Measurements from ENCODE around the gene HOXA11.
A peak's percentile ranks its signal among the peaks of the same experiment; 100 is the strongest.

The HOXA11 gene

DNA sequence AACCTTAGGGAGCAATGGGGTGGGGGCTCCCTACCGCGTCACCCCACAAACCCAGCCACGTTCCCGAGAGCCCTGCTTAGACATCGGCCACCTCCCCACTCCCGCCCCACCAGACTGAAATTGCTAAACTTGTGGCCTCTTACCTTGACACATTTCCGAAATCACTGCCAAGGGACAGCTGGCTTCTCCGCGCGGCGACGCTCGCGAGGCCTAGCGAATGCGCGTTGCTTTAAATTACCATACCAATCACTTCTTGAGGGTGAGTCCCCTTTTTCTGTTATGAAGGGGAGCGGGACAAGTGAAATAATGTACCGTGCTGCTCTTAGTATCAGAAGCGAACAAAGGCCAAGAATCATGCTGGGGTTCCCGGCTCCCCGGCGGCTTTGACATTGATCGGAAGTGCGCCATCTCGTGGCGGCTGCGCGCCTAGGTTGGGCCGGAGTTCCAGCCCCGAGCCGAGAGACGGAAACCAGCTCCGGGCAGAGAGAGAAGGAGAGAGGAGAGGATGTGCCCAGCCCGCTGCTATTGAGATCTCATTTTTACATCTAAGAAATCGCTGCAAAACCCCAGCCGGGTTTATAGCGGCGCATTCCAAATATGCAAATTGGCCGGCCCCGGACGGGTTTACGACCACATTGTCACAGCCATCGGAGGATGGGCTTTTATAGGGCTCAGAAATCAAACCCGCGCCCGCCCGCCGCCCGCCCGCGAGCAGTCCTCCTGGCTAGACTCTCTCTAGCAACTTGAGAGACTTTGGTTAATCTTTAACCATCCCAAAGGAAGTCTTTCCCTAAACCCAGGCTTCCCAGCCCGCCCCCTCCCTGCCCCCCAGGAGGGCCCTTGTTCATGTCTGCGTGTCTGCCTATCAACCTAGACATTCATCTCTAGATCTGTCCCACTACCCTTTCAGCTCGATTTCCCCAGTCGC, 5.3 kb downstream of the HOXA11 start:
- peak; percentile 92 for DNase-seq

DNA sequence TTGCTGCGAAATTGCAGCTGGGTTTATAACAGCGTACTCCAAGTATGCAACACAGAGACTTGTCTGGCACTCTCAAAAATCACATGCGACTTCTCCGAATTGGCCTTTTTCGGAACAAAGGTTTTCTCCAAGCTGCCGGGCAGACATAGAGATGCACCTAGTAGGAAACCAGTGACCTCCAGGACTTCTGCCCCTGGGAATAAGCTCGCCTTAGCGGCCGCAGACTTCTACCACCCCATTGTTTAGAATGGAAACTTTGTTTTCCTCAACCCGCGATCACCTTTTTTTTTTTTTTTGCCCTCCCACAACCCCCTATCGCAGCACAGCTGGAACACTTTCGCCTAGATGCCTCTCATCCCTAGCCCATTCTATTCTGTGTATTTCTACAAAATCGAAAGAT, 6.0 kb downstream of the HOXA11 start:
- no peak for DNase-seq

DNA sequence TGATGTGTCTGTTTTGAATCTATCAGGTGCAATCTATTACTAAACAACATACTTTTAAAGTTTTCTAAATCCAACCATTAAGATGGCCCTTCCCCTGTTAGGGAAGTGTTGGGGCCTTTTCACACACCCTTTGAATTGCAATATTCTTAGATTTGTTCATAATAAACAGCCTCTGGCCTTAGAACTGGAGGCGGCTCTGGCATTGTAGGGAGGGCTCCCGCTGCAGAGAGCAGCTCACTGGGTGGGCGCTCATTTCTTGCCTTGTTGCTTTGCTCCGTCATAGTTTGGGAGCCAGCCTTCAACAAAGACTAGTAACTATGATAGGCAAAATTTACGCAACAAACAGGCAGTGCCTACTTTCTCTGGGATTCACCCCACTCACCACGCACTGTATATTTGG, 6.7 kb downstream of the HOXA11 start:
- no peak for DNase-seq

DNA sequence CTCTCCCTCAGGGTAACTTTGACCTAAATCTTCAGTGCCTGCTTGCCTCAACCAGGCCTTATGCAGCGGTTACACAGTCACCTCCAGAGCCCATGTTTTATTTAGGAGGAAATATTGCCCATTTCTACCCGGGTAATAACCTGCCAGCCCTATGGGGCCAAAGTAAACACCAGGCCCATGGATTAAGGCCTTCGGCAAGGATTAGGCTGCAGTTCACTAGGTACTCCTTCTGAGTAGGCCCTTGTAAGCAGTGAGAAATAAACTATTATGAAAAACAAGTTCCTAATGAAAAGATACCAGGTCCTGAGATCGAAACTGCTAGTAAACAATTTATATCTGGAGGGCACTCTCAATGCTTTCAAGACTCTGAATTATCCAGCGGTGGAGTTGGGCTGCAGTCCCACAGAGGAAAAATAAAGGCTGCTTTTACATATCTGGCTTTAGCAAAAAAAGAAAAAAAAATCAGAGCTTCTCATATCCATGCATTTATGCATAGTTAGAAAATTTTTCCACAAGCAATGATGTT, 7.2 kb downstream of the HOXA11 start:
- DNase-seq: no peak

DNA sequence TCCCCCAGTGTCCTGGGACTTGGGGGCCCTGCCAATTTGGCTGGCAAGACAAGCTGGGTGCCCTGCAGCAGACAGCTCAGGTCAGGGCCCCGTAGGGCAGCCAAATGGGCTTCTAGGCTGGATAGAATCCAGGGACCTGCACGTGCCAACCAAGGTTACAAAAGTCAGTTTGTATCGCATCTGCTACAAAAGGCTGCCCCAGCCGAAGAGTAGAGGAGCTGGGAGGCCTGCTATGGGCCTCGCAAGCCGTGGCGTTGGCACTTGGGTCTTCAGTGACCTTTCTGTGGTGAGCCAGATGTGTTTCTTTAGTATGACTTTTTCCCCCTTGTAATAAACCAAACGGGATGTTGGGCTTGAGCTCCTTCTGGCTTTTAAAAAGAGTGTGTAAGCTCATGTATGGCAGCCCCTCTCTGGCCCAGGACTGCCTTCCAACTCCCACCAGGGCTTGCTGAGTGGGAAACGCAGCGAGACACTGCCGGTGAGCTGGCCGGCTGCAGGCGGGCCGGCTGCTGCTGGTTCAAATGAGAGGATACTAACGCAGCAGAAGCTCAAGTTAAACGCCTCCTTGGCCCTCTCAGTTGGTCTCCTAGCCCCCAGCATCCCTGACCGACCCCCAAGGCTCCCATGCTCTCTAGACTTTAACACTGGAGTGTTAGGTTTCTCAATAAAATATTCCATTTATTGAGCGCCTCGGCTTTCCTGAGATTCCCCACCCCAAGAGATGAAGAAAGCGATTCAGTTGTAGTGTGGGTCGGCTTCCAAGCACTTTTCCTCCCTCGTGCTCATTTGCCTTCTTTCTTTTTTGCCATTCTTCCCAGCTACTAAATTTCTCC, 7.9 kb downstream of the HOXA11 start:
- DNase-seq: no peak

DNA sequence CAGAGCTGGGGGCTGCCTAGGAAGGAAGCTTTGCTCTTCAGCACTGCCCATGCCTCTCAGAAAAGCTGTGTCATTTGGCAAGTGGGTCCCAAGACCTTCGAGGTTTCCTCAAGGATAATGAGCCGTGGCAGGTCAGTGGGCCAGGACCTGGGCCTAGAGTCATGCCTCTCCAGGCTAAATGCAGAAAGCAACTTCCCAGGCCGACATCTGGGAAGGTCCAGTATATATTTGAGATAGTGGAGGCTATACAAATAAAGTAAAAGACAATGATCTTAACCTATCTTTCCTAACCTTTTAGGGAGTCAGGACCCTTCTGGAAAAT, 8.5 kb downstream of the HOXA11 start:
- no peak for DNase-seq

DNA sequence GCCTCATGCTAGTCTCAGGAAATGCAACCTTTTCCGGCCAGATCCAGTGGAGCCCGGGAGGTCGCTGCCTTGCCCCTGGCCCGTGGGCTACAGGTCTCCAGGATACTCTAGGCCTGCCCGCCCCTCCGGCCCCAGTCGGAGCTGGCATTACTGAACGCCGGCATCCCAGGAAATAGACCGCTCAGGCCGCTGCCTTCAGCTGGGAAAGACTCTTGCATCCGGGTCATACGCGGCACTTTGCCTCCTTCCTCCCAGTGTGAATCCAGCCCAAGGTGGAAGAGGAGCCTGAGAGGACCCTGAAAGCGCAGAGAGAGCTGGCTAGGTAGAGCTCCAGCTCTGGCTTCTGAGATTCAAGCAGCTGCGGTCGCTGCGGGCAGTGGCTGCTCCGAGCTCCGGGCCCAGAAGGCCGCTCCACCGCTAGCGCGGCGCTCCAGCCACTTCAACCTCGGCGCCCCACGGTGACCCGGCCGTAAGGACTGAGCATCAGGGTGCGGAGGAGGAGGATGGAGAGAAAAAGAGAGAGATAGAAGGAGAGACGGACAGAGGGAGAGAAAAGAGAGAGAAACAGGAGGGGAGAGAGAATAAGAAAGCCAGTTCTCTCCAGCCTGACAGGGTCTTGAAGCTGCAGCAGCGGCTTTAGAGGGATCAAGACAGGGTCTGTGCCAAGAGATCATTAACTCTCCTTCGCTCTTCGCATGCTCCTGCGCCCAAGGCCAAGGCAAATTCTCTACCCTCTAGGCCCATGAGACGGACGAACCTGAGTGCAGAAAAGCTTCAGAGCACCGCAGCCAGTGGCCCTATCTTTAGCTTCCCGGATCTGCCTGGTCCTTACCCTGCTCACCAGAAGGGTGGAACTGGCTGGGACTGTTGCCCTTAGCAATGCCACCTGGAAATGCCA, 9.2 kb downstream of the HOXA11 start:
- no peak for DNase-seq

DNA sequence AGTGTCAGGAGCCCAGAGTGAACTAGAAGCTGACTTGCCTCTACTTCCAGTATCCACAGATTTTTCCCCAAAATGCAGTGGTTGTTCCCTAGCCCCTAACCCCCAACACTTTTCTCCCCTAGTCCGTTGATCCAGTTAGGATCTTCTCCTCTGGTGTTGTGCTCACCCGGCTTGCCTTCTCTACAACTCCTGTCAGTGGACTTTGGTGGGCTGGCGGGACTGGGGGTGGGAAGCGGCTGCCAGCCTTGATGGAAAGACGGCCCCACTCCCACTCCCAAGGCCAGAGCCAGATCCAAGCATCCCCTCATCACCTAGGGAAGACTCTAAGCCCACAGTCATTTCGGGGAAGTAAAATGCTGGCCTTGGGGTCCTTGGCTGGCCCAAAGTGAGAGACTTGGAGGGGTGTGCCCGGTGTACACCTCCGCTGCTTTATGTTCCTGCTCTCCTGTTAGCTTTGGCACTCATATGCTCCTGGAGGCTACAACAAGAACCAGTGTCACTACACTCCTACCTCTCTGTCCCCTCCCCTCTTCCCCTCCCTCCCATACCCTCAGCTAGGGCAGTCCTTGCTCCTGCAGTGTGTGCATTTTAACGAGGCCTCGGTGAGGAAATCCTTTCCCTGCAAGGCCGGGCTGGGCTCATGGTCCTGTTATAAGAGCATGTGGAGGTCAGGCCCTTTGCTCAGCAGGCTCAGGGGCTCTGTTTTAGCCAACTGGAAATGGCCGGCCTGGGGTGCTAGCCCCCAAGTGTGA, 10.0 kb downstream of the HOXA11 start:
- no peak for DNase-seq

DNA sequence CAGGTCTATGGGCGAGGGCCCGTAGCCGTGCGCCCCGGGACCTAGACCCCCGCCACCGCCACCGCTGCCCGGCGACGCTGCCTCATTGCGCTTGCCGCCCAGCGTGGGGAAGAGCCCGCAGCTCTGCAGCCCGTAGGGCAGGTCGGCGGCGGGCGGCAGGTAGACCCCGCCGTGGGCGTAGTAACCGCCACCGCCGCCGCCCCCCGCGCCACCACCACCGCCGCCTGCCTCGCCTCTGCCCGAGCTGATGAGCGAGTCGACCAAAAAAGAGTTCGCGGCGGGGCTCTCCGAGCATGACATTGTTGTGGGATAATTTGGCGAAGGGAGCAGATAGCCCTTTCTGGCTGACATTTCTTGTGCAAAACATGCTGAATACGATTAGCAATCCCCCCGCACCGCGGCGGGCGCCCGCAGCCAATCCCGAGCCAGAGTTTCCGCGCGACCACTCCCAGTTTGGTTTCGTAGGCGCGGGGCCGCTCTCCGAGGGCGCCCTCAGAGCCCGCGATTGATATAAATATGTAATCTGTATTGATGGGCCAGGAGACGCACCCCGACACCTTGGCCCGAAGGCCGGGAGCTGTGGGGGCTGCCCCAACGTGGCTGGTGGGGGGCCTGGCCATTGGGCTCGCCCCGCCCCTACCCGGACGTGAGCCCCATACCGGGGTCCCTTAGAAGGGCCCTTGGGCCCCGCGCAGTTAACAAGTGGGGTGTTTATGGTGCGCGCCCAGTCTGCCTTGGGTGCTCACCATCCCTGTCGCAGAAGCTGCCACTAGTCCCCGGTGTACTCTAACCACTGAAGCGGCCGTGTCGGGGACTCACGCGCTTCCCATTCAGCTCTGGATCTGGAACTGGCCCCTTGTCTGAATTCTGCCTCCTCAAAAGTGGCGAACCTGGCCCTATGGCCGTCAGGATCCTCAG, 10.8 kb downstream of the HOXA11 start, which contains the start of gene HOXA10:
TSS of gene HOXA10 (minus strand) at position 365 of the 918 bp plus-strand sequence. CDS start at position 351, 14 bp downstream.
- no peak for DNase-seq

DNA sequence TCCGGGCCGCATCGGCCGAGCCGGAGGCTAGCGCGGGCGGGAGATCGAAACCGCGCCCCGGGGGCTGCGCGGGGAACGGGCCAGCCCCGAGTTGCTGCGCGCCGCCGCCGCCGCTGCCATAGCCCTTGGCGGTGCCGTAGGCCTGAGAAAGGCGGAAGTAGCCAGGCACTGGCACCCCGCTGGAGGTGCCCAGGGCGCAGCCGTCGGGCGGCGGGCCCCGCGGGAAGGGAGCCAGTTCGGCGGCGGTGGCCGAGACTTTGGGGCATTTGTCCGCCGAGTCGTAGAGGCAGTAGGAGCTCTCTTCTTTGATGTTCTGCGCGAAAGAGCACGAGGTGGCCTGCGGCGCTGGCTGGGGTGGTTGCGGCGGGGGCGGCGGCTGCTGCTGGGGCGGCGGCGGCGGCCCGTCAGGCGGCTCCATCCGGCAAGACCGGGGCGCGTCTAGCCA, 11.5 kb downstream of the HOXA11 start:
- no peak for DNase-seq

DNA sequence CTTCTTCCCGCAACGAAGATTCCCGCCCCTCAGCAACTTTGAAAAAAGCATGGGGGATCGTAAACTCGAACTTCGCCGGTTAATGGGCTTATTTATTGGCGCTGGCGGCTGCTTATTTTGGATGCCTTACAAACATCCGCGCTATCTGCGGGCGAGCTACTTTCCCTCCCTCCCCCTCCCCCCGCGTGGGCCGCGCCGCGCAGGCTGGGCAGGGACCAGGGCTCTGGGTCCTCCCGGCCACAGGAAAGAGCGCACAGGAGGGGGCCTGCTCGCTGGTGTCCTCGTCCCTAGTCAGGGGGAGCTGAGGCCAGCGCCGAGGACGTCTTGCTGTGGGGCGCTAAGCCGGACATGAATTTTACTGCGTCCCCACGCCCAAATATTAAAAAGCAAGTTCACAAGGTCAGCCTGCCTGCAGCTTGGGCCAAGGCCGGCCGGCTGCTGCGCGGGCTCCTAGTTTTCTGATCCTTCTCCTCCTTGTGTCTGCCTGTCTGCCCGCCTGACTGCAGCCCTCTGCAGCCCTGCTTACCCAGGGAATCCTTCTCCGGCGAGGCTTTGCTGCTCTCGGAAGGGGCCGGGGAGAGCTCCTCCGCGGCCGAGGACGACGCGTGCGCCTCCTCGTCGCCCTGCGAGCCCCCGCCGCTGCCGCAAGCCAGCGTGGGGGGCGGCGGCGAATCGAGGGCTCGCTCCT, 12.1 kb downstream of the HOXA11 start:
- peak; percentile 70 for DNase-seq

DNA sequence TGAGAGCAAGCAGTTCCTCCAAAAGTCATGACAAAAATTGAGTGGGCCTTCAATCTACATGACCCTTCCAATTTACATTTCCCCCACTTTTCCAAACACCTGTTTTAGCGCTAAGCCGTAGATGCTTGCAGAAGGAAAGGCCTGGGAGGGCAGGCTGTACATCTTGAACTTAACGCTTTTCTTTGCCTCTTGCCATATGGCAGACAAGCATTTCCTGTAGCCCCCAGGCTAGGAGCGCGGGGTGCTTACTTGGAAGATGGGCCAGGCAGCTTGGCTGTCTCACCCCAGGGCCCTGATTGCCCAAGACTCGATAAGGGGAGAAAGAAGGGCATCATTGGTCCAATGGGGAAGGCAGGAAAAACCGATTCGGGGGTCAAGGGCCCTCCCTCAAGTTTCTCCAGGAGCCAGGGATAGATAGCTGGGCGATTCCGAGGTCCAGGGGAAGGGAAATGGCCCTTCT, 12.7 kb downstream of the HOXA11 start:
- DNase-seq: no peak

DNA sequence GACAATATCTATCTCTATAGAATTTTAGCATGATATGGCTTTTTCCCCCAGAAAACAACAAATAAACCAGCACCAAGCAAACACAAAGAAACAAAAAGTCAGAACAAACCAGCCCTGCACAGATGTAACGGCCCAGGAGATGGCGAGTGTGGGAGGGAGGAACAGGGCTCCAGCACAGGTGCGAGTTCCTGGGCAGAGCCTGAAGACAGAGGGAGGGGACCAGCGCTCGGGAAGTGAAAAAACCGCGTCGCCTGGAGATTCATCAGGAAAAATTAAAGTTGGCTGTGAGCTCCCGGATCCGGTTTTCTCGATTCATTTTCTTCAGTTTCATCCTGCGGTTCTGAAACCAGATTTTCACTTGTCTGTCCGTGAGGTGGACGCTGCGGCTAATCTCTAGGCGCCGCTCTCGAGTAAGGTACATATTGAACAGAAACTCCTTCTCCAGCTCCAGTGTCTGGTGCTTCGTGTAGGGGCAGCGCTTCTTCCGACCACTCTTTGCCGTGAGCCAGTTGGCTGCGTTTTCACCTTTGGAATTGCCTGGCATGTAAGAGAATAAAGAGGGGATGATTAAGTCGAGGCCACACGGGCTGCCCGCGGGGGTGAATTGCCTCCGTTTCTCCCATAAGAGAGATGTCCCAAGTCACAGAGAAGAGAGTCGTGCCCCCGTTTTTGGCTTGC, 13.3 kb downstream of the HOXA11 start:
- no peak for DNase-seq

DNA sequence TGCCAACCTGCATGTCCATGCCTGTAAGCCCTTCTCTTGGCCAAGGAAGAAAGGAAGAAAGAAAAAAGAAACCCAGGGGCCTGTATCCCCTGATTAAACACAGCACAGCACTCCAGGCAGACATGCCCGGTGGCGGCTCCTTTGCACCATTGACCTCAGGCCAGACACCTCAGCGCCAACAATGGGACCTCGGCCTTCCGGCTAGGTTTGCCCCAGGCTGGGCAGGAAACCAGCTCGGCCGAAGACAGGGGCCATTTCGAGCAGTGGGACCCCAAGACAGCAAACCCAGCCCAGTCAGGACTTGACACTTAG, 13.8 kb downstream of the HOXA11 start:
- no peak for DNase-seq

DNA sequence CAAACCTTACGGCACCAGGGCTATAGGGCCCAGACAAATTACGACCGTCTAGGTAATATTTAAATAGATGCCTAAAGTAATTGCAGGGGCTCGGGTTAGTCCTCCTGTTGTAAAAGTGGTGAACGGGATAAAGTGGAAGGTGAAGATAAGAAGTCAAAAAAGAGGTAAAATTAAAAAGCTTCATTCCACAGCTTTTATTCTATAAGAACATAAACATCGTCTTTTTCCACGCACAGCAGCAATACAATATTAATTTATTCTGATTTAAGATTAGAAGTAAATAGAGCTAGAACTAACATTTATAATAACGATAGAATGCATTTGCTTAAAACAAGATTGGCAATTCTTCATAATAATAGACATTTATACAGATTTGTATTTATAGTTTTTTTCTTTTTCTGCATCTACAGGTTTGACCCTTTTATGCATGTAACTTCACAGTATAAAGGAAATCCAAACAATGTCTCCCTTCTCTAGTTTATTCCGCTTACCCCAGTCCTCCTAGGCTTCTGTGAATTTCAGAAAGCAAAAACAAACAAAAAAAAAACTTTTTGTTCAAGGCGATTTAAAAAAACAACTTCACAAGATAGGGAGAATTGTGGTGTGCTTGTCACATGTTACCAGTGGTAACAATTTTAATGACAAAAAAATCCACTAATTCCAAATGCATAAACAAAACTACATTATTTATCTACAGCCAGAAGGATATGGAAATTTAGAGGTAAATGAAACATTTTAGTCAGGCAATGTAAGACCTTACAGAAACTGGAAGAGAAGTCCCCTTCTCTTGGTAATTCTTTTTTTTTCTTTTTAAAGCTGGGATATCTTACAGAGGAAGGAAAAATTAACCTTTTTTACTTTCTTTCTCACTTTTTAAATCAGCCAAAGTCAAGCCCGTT, 14.4 kb downstream of the HOXA11 start:
- peak; percentile 69 for DNase-seq

DNA sequence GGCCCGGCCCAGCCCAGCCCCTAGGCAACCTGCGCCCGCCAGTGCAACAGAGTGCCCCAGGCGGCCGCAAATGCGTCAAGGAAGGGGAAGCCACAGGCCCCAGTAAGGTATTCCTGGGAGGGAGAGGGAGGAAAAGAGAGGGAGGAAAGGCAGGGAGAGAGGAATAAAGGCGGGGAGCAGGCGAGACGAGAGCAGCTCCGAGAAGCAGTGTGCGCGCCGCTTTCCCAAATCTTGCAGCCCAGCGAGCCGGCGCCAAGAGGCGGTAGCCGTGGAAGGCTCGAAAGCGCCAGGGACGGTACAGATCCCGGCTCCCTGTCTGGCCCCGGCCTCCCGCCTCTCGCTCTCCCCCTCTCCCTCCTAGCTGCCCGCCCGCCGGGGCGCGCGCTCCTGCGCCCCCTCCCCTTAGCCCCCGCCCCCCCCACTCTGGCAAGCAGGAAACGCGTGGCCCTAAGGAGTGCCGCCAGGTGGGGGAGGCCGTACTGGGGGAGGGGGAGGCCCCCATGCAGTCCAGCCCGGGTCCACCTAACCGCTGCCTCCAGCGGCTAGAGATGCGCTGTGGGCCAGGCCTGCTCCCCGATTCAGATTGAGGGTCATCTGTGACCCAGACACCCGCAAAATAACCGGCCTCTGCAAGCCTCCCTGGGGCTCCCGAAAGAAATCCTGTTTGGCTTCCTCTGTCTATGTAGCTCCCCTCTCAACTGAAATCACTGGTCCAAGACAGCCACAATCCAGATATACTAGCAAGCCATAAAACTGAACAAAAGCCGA, 15.2 kb downstream of the HOXA11 start:
- no peak for DNase-seq

DNA sequence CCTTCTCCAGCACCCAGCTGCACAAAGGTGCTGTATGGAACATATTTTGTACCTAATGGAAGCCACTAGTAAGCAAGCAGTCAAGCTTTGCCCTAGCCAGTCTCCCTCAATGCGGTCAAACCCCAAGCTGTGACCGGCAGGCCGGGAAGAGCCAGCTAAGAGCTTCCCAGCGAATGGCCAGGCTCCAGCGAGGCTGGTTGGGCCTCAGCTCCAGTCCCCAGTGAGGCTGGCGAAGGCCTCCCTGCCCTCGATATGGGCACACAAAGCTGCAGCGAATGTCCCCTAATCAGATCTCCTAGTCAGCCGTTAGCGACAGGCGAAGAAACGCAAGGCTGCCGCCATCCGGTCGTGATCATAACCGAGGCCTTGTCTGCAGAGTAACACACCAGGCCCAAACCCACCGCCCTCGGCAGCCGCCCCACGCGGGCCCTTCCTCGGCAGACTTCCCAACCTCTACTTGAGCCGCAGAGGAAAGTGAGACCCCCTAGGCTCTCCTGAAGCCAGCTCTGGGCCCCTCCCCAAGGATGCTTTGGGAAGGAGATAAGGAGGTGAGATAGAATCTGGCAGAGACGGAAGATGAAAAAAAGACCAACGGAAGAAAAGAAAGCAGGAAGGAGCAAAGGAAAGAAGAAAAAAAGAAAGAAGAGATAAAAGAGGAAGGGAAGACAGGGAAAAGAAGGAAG, 16.6 kb downstream of the HOXA11 start:
- peak; percentile 71 for DNase-seq
